Keratinocyte (primary cell): ENCODE results near the gene SNRPF. TPM values are rescaled to one million over a fixed set of nuclear protein-coding genes. Genes with fewer than 3 reads are reported as not detected.

Experiments used
- DNase-seq: peaks from one replicate; pipeline ENCODE4 v3.0.0-alpha.2; 2011; ENCODE audit warnings: low read depth, missing footprints, low spot score
- FAIRE-seq: peaks from 2 replicates; lab custom pipeline; 2011; peaks lifted over from hg19 to GRCh38; lab: Jason Lieb, UNC
- H2AFZ ChIP-seq: 2 replicates; pipeline ENCODE4 v1.6.0; 2012; ENCODE audit warnings: low read length, control low read depth, inconsistent platforms; ENCODE audit not compliant: control insufficient read depth
- H3K27ac ChIP-seq: 2 replicates; pipeline ENCODE4 v1.5.1; 2011; ENCODE audit warnings: low read length; ENCODE audit not compliant: control insufficient read depth, insufficient read depth
- H3K27me3 ChIP-seq: 3 replicates; pipeline ENCODE4 v1.6.0; 2011; ENCODE audit warnings: low read length; ENCODE audit not compliant: control insufficient read depth, insufficient read depth; ENCODE audit errors: extremely low read depth
- H3K36me3 ChIP-seq, 2 experiments: 2 replicates in 1 of 2; 3 replicates in 1 of 2; pipeline ENCODE4 v1.5.1; 2011; ENCODE audit warnings: low read length in 2 of 2, mild to moderate bottlenecking in 1 of 2; ENCODE audit not compliant: control insufficient read depth in 2 of 2, insufficient read depth in 2 of 2; ENCODE audit errors: extremely low read depth in 1 of 2
- H3K4me1 ChIP-seq: 3 replicates; pipeline ENCODE4 v1.5.1; 2011; ENCODE audit warnings: low read length; ENCODE audit not compliant: control insufficient read depth, insufficient read depth; ENCODE audit errors: extremely low read depth
- H3K4me2 ChIP-seq: 3 replicates; pipeline ENCODE4 v1.6.0; 2011; ENCODE audit warnings: low read depth, low read length; ENCODE audit not compliant: control insufficient read depth, insufficient read depth; ENCODE audit errors: extremely low read depth
- H3K4me3 ChIP-seq, 3 experiments: fragments of 200-600 bp in 1 of 3; sonication (generic) in 1 of 3; 2 replicates in 2 of 3; 3 replicates in 1 of 3; pipeline ENCODE4 v1.5.1; 2011 to 2016; ENCODE audit warnings: low read length in 3 of 3, mild to moderate bottlenecking in 3 of 3, control low read depth in 2 of 3, inconsistent platforms in 1 of 3, low read depth in 1 of 3, mixed read lengths in 1 of 3, mixed run types in 1 of 3, moderate library complexity in 1 of 3; ENCODE audit not compliant: control insufficient read depth in 2 of 3, insufficient read depth in 2 of 3; ENCODE audit errors: extremely low read depth in 1 of 3
- H3K79me2 ChIP-seq: 2 replicates; pipeline ENCODE4 v1.6.0; 2012; ENCODE audit warnings: low read length; ENCODE audit not compliant: control insufficient read depth, insufficient read depth
- H3K9ac ChIP-seq: 3 replicates; pipeline ENCODE4 v1.6.0; 2011; ENCODE audit warnings: low read length; ENCODE audit not compliant: control insufficient read depth, insufficient read depth; ENCODE audit errors: extremely low read depth
- H3K9me1 ChIP-seq: 3 replicates; pipeline ENCODE4 v1.6.0; 2011; ENCODE audit warnings: low read length; ENCODE audit not compliant: control insufficient read depth, insufficient read depth; ENCODE audit errors: extremely low read depth
- H3K9me3 ChIP-seq: 2 replicates; pipeline ENCODE4 v1.5.1; 2012; ENCODE audit warnings: low read depth, low read length; ENCODE audit not compliant: control insufficient read depth
- H4K20me1 ChIP-seq: 3 replicates; pipeline ENCODE4 v1.6.0; 2011; ENCODE audit warnings: low read length; ENCODE audit not compliant: control insufficient read depth, insufficient read depth; ENCODE audit errors: extremely low read depth
- CTCF ChIP-seq, 3 experiments: IDR thresholded peaks in 1 of 3; conservative IDR thresholded peaks in 1 of 3; optimal IDR thresholded peaks in 1 of 3; 2 replicates in 2 of 3; 3 replicates in 1 of 3; pipeline versions ENCODE3 to v1.5.1; 2011; ENCODE audit warnings: low read length in 3 of 3, mild to moderate bottlenecking in 3 of 3, moderate library complexity in 2 of 3, control low read depth in 1 of 3, inconsistent platforms in 1 of 3; ENCODE audit not compliant: insufficient read depth in 2 of 3; ENCODE audit errors: extremely low read depth in 1 of 3
- EZH2 ChIP-seq: IDR thresholded peaks from one replicate; pipeline ENCODE4 v1.6.1; 2012; ENCODE audit warnings: inconsistent platforms, mild to moderate bottlenecking, low read length, moderate library complexity
- dilution Hi-C: fragments of 300-500 bp; cut with MboI; formaldehyde crosslinking; loops from one replicate; pipeline ENCODE4 v1.7.0; 2020; ENCODE audit warnings: low sequenced_read_pairs; ENCODE audit not compliant: extremely low pct_ligation_motif_present
- polyA plus RNA-seq, 5 experiments: library from polyadenylated mRNA; depleted of rRNA in 3 of 5; stranded (reverse) in 3 of 5; stranded (forward) in 1 of 5; unstranded in 1 of 5; fragments of >200 nt; gene quantifications; 1 replicate in 1 of 5; 2 replicates in 3 of 5; 3 replicates in 1 of 5; pipeline versions ENCODE4 v1.2.1 to v1.2.3, GENCODE V29; 2011 to 2012; ENCODE audit warnings: missing spikeins in 2 of 5, low read depth in 1 of 5, low replicate concordance in 1 of 5

The SNRPF gene
- polyA plus RNA-seq, 1 donor (not counting 4 experiments of a cell fraction or from before 2014, with no cell fraction given), result 34.7 TPM

- H3K27ac ChIP-seq, result no peak overlapping the region
- dilution Hi-C loops, result no loop called here
- DNase-seq, result no peak
- H3K4me2 ChIP-seq, result no peak overlapping the region
- no peaks in the 10 kb centered on the region for H3K27me3 ChIP-seq
- H3K9me3 ChIP-seq, result no peaks in the 10 kb centered on the region
- peaks cover 5 to 16% of the 10 kb centered on the region in 2 experiments for H3K36me3 ChIP-seq
- no peak overlapping the region for H3K4me3 ChIP-seq
- peaks cover 60% of the 10 kb centered on the region for H3K79me2 ChIP-seq
- H4K20me1 ChIP-seq, result no peaks in the 10 kb centered on the region
- H3K9ac ChIP-seq, result no peak overlapping the region
- no peak for FAIRE-seq
- H3K9me1 ChIP-seq, result no peaks in the 10 kb centered on the region
- TF ChIP-seq CTCF (optimal IDR thresholded peaks at IDR 0.05 in 1 of 3, IDR thresholded peaks at IDR 0.05 in 1 of 3, conservative IDR thresholded peaks at IDR 0.05 in 1 of 3; ENCODE audit: extremely low read depth in 1 of 3, insufficient read depth in 2 of 3, low read length in 3 of 3) (no peak), EZH2 (no peak)
- H2AFZ ChIP-seq, result no peak overlapping the region
- peaks cover 7% of the 10 kb centered on the region for H3K4me1 ChIP-seq
Measured at GRCh38 chr12:95863337-95863736, 4.6 kb downstream of the SNRPF start.

GRCh38 chr12:95870897-95871296, 12.1 kb downstream of the SNRPF start:
- peaks cover 2 to 6% of the 10 kb centered on the region in 2 experiments for H3K36me3 ChIP-seq
- H2AFZ ChIP-seq, result no peak overlapping the region
- dilution Hi-C loops, result no loop called here
- H4K20me1 ChIP-seq, result no peaks in the 10 kb centered on the region
- no peaks in the 10 kb centered on the region for H3K4me1 ChIP-seq
- no peaks in the 10 kb centered on the region for H3K9me3 ChIP-seq
- no peaks in the 10 kb centered on the region for H3K27me3 ChIP-seq
- DNase-seq (no peak), FAIRE-seq (no peak)
- no peak overlapping the region for H3K27ac ChIP-seq
- H3K79me2 ChIP-seq, result no peaks in the 10 kb centered on the region
- no peak overlapping the region for H3K9ac ChIP-seq
- H3K4me2 ChIP-seq, result no peak overlapping the region
- H3K9me1 ChIP-seq, result no peaks in the 10 kb centered on the region
- no peak overlapping the region for H3K4me3 ChIP-seq
- TF ChIP-seq CTCF (optimal IDR thresholded peaks at IDR 0.05 in 1 of 3, IDR thresholded peaks at IDR 0.05 in 1 of 3, conservative IDR thresholded peaks at IDR 0.05 in 1 of 3; ENCODE audit: extremely low read depth in 1 of 3, insufficient read depth in 2 of 3, low read length in 3 of 3) (no peak), EZH2 (no peak)
